ENCODE measurements around the gene ANKRD44. TPM values are rescaled to one million over a fixed set of nuclear protein-coding genes. Genes with fewer than 3 reads are reported as not detected.

The ANKRD44 gene
- total and polyA plus RNA-seq, 2 of the 8 experiments (the other 6 are each of a cell fraction or from before 2014, with no cell fraction given), result 1.2 to 1.3 TPM

DNA sequence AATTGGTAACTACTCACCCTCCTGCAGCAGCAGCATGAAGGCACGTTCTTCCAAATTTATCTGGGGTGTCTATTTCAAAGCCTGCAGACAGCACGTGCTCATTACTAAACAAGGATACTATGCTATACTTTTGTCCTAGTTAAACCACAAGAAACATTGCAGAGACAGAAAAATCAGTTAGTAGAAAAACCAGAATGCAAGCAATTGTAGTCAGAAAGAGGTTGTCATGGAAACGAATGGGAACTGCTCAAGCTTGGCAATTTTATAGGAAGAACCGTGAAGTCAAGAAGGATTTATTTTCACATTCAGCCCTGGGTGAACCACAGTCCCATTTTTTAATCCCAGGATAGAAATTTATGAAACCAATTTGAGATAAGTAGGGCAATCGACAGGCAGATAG, 221.9 kb downstream of the ANKRD44 start:
- H3K4me2 ChIP-seq (ENCODE audit: insufficient read depth in 1 of 2, low read depth in 2 of 2, low read length in 2 of 2), result no peak overlapping the region
- no peaks in the 10 kb centered on the region for H3K79me1 ChIP-seq (ENCODE audit: low read depth, low read length)
- H3K27ac ChIP-seq (ENCODE audit: low read depth, low read length), result no peak overlapping the region
- DNase-seq (ENCODE audit: low read depth in 1 of 2, low spot score in 2 of 2), result no peak
- no peak overlapping the region for H3K56ac ChIP-seq (replicated peaks; ENCODE audit: insufficient read length, low read depth, low read length)
- WGBS, 2 experiments (ENCODE audit: extremely low coverage in 1 of 2, insufficient coverage in 1 of 2, insufficient read length in 1 of 2, insufficient replicate concordance in 2 of 2, low coverage in 1 of 2, low lambda C conversion rate in 2 of 2, missing lambda C conversion rate in 1 of 2), result 85% methylated on average over 5 of the region's 5 CpGs; no CpG with 5 or more reads in 1 of the 2 experiments
- POLR2A ChIA-PET (ENCODE audit: partially characterized antibody), result no interaction called here
- no peak for FAIRE-seq
- H4K91ac ChIP-seq (replicated peaks; ENCODE audit: insufficient read length, low read length), result no peak overlapping the region
- no peak overlapping the region for H2BK20ac ChIP-seq (ENCODE audit: low read length)
- H3K4me1 ChIP-seq (replicated peaks in 1 of 4; ENCODE audit: control insufficient read depth in 3 of 4, insufficient read depth in 4 of 4, low read length in 3 of 4), result no peaks in the 10 kb centered on the region
- no peaks in the 10 kb centered on the region for H3K36me3 ChIP-seq (ENCODE audit: control insufficient read depth in 2 of 4, insufficient read depth in 4 of 4, low read length in 3 of 4)
- H3K9me3 ChIP-seq (ENCODE audit: insufficient read depth in 2 of 2, low read depth in 1 of 2, low read length in 1 of 2), result no peaks in the 10 kb centered on the region
- H2BK12ac ChIP-seq (ENCODE audit: low read depth, low read length), result no peak overlapping the region
- H4K20me1 ChIP-seq (replicated peaks in 1 of 2; ENCODE audit: control insufficient read depth in 1 of 2, insufficient read depth in 2 of 2, low read length in 2 of 2), result no peaks in the 10 kb centered on the region
- H3K4me3 ChIP-seq (ENCODE audit: extremely low read depth in 1 of 4, insufficient read depth in 2 of 4, low read depth in 3 of 4, low read length in 4 of 4), result no peak overlapping the region
- H4K8ac ChIP-seq (ENCODE audit: extremely low read depth, insufficient read depth, low read length), result no peak overlapping the region
- H2BK15ac ChIP-seq (ENCODE audit: low read length), result no peak overlapping the region
- no peaks in the 10 kb centered on the region for H3K23me2 ChIP-seq (ENCODE audit: low read depth, low read length)
- no peak overlapping the region for H3K23ac ChIP-seq (ENCODE audit: insufficient read length)
- H2BK120ac ChIP-seq (replicated peaks; ENCODE audit: low read depth, low read length), result no peak overlapping the region
- H3K27me3 ChIP-seq (replicated peaks in 1 of 4; ENCODE audit: control insufficient read depth in 3 of 4, extremely low read depth in 1 of 4, insufficient read depth in 3 of 4, low read length in 3 of 4), result no peaks in the 10 kb centered on the region
- H3K9ac ChIP-seq (replicated peaks in 1 of 4; ENCODE audit: extremely low read depth in 1 of 4, low read depth in 3 of 4, low read length in 3 of 4), result no peak overlapping the region
- H3K4ac ChIP-seq (replicated peaks; ENCODE audit: insufficient read length, low read depth, low read length), result no peak overlapping the region
- H3K79me2 ChIP-seq (ENCODE audit: control insufficient read depth in 1 of 2, insufficient read depth in 2 of 2, low read length in 2 of 2), result no peaks in the 10 kb centered on the region
- no peak overlapping the region for H2BK5ac ChIP-seq (ENCODE audit: low read depth, low read length)
- H2AK5ac ChIP-seq (ENCODE audit: low read depth, low read length), result no peak overlapping the region
- H2AFZ ChIP-seq (ENCODE audit: low read length), result no peak overlapping the region
- CTCF ChIA-PET (ENCODE audit: partially characterized antibody), result interaction anchor here (1.3 kb wide), 1 partner anchor 80 kb away, joined by 5 read pairs; no protein-coding TSS in a partner anchor
- no peak overlapping the region for H3K14ac ChIP-seq (ENCODE audit: insufficient read length)
- H3K18ac ChIP-seq (ENCODE audit: extremely low read depth, low read length), result no peak overlapping the region
- no peak overlapping the region for H4K5ac ChIP-seq (ENCODE audit: insufficient read length, low read depth, low read length)
- no peak for TF ChIP-seq CTBP2 (IDR thresholded peaks at IDR 0.05; ENCODE audit: borderline replicate concordance, insufficient read depth, insufficient read length, low read length)
- TF ChIP-seq TAF1 (IDR thresholded peaks at IDR 0.05; ENCODE audit: low read depth, low read length), result no peak
- no peak for TF ChIP-seq CBX5 (IDR thresholded peaks at IDR 0.05; ENCODE audit: low read depth, low read length)
- TF ChIP-seq NANOG (IDR thresholded peaks at IDR 0.05; ENCODE audit: insufficient read depth, low read depth, low read length, poor library complexity, severe bottlenecking), result no peak
- TF ChIP-seq SIN3A (conservative IDR thresholded peaks at IDR 0.05 in 1 of 2, IDR thresholded peaks at IDR 0.05 in 1 of 2; ENCODE audit: low read depth in 1 of 2, low read length in 2 of 2), result no peak
- TF ChIP-seq RFX5 (IDR thresholded peaks at IDR 0.05; ENCODE audit: borderline replicate concordance, low read depth, low read length), result no peak
- no peak for TF ChIP-seq KDM5A (IDR thresholded peaks at IDR 0.05; ENCODE audit: low read length)
- no peak for TF ChIP-seq ATF3 (IDR thresholded peaks at IDR 0.05; ENCODE audit: insufficient read depth, low read depth, low read length)
- TF ChIP-seq E2F6 (IDR thresholded peaks at IDR 0.05), result no peak

Data from H1 (cell line).